ENCODE data around the gene CACNA1C.

Gene CACNA1C

GRCh38 chr12:2183556-2184541, 131.1 kb downstream of the CACNA1C start:
- Histone ChIP-seq H3K9me3 (ENCODE audit: control extremely low read depth in 1 of 5, control insufficient read depth in 4 of 5, insufficient read depth in 2 of 5, low read depth in 1 of 5, low read length in 4 of 5) (no peaks in the 10 kb centered on the region), H3K4me1 (ENCODE audit: control extremely low read depth in 1 of 4, control insufficient read depth in 4 of 4, insufficient read depth in 4 of 4, low read length in 3 of 4) (peaks cover 0 to 49% (median 30%) of the 10 kb centered on the region in 4 experiments), H3K4me3 (ENCODE audit: control insufficient read depth in 1 of 7, extremely low read depth in 1 of 7, insufficient read depth in 4 of 7, low read depth in 2 of 7, low read length in 6 of 7) (no peak overlapping the region), H3K36me3 (ENCODE audit: control insufficient read depth in 4 of 4, insufficient read depth in 4 of 4, low read length in 3 of 4) (no peaks in the 10 kb centered on the region), H3K27ac (ENCODE audit: insufficient read depth in 1 of 2, low read depth in 1 of 2, low read length in 2 of 2, poor library complexity in 1 of 2, severe bottlenecking in 2 of 2) (no peak overlapping the region), H3K27me3 (replicated peaks in 2 of 5; ENCODE audit: control insufficient read depth in 4 of 5, insufficient read depth in 5 of 5, low read length in 4 of 5) (no peaks in the 10 kb centered on the region)
- ChIA-PET POLR2A (no interaction called here), CTCF (interaction anchor here (0.6 to 0.9 kb wide), 3 partner anchors 66 to 211 kb away, joined by 3 read pairs; no protein-coding TSS in a partner anchor)
- 77% methylated on average over 14 of the region's 23 CpGs for WGBS (ENCODE audit: insufficient coverage)
- peak; percentile 33 to 58 (median 53) for DNase-seq

DNA sequence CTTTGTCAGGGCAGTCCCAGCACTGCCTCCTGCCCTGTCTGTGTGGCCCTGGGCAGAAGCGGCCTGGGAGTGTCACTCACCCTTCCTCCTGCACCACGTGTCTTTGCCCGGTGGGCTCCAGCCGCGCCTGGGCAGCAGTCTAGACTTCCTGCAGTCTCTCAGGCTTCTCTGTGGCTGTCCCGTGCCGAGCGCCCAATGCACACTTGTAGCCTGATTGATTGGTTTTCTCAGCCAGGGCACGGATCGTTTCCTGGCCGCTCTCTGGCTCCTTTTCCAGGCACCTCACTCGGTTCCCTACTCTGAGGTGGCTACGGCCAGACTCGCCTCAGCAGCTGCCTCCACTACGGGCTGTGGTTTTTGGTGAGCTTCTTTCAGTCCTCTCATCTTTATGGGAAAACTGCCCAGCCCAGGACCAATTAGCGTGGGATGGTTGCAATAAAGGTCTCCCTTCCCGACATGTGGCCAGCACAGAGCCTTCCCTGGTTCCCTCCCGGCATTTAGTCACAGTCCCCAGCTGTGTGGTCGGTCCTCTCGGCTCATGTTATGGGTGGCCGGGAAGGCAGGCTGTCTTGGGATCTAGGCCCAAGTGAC, 133.1 kb downstream of the CACNA1C start:
- H3K27ac ChIP-seq (ENCODE audit: insufficient read depth in 1 of 2, low read depth in 1 of 2, low read length in 2 of 2, poor library complexity in 1 of 2, severe bottlenecking in 2 of 2), result no peak overlapping the region
- ChIA-PET POLR2A (no interaction called here), CTCF (interaction anchor here (1.3 kb wide), 2 partner anchors 12 to 13 kb away, joined by 4 read pairs; no protein-coding TSS in a partner anchor)
- peaks cover 0 to 47% (median 30%) of the 10 kb centered on the region in 4 experiments for H3K4me1 ChIP-seq (ENCODE audit: control extremely low read depth in 1 of 4, control insufficient read depth in 4 of 4, insufficient read depth in 4 of 4, low read length in 3 of 4)
- no peaks in the 10 kb centered on the region for H3K36me3 ChIP-seq (ENCODE audit: control insufficient read depth in 4 of 4, insufficient read depth in 4 of 4, low read length in 3 of 4)
- H3K27me3 ChIP-seq (replicated peaks in 2 of 5; ENCODE audit: control insufficient read depth in 4 of 5, insufficient read depth in 5 of 5, low read length in 4 of 5), result no peaks in the 10 kb centered on the region
- WGBS (ENCODE audit: insufficient coverage), result 97% methylated on average over 21 of the region's 21 CpGs
- no peaks in the 10 kb centered on the region for H3K9me3 ChIP-seq (ENCODE audit: control extremely low read depth in 1 of 5, control insufficient read depth in 4 of 5, insufficient read depth in 2 of 5, low read depth in 1 of 5, low read length in 4 of 5)
- no peak overlapping the region for H3K4me3 ChIP-seq (ENCODE audit: control insufficient read depth in 1 of 7, extremely low read depth in 1 of 7, insufficient read depth in 4 of 7, low read depth in 2 of 7, low read length in 6 of 7)
- no peak for DNase-seq

GRCh38 chr12:2187195-2187945, 134.6 kb downstream of the CACNA1C start:
- no peak overlapping the region for H3K27ac ChIP-seq (ENCODE audit: insufficient read depth in 1 of 2, low read depth in 1 of 2, low read length in 2 of 2, poor library complexity in 1 of 2, severe bottlenecking in 2 of 2)
- no peaks in the 10 kb centered on the region for H3K36me3 ChIP-seq (ENCODE audit: control insufficient read depth in 4 of 4, insufficient read depth in 4 of 4, low read length in 3 of 4)
- CTCF ChIA-PET, result interaction anchor here (1.3 kb wide), 1 partner anchor 13 kb away, joined by 4 read pairs; no protein-coding TSS in a partner anchor
- H3K4me3 ChIP-seq (ENCODE audit: control insufficient read depth in 1 of 7, extremely low read depth in 1 of 7, insufficient read depth in 4 of 7, low read depth in 2 of 7, low read length in 6 of 7), result no peak overlapping the region
- H3K9me3 ChIP-seq (ENCODE audit: control extremely low read depth in 1 of 5, control insufficient read depth in 4 of 5, insufficient read depth in 2 of 5, low read depth in 1 of 5, low read length in 4 of 5), result no peaks in the 10 kb centered on the region
- DNase-seq, result peak; percentile 14 to 57 (median 42)
- POLR2A ChIA-PET, result no interaction called here
- WGBS (ENCODE audit: insufficient coverage), result 70% methylated on average over 15 of the region's 15 CpGs
- H3K4me1 ChIP-seq (ENCODE audit: control extremely low read depth in 1 of 4, control insufficient read depth in 4 of 4, insufficient read depth in 4 of 4, low read length in 3 of 4), result peaks cover 0 to 41% (median 30%) of the 10 kb centered on the region in 4 experiments
- no peaks in the 10 kb centered on the region for H3K27me3 ChIP-seq (replicated peaks in 2 of 5; ENCODE audit: control insufficient read depth in 4 of 5, insufficient read depth in 5 of 5, low read length in 4 of 5)

DNA sequence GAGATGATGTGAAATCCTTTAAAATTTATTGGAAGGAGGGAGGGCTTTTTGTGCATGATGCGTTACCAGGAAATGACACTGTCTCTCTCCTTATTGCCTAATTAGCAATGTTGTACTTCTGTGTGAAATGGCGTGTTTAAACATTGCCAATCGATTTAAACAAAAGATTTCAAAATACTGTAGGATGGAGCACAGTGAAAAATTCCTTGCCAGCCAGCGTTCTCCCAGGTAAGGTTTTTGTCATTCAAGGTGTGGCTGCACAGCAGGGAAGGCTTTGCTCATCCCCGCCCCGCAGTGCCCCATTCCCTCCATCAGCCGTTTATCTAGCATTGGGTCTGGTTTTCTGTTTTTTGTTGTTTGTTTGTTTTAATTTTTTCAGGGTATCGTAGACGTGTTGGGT, 137.3 kb downstream of the CACNA1C start:
- peaks cover 0 to 25% (median 18%) of the 10 kb centered on the region in 4 experiments for H3K4me1 ChIP-seq (ENCODE audit: control extremely low read depth in 1 of 4, control insufficient read depth in 4 of 4, insufficient read depth in 4 of 4, low read length in 3 of 4)
- H3K27ac ChIP-seq (ENCODE audit: insufficient read depth in 1 of 2, low read depth in 1 of 2, low read length in 2 of 2, poor library complexity in 1 of 2, severe bottlenecking in 2 of 2), result no peak overlapping the region
- no peaks in the 10 kb centered on the region for H3K36me3 ChIP-seq (ENCODE audit: control insufficient read depth in 4 of 4, insufficient read depth in 4 of 4, low read length in 3 of 4)
- no peak for DNase-seq
- no peak overlapping the region for H3K4me3 ChIP-seq (ENCODE audit: control insufficient read depth in 1 of 7, extremely low read depth in 1 of 7, insufficient read depth in 4 of 7, low read depth in 2 of 7, low read length in 6 of 7)
- no peaks in the 10 kb centered on the region for H3K9me3 ChIP-seq (ENCODE audit: control extremely low read depth in 1 of 5, control insufficient read depth in 4 of 5, insufficient read depth in 2 of 5, low read depth in 1 of 5, low read length in 4 of 5)
- ChIA-PET POLR2A (no interaction called here), CTCF (no interaction called here)
- 100% methylated on average over 1 of the region's 9 CpGs for WGBS (ENCODE audit: insufficient coverage)
- no peaks in the 10 kb centered on the region for H3K27me3 ChIP-seq (replicated peaks in 2 of 5; ENCODE audit: control insufficient read depth in 4 of 5, insufficient read depth in 5 of 5, low read length in 4 of 5)

DNA sequence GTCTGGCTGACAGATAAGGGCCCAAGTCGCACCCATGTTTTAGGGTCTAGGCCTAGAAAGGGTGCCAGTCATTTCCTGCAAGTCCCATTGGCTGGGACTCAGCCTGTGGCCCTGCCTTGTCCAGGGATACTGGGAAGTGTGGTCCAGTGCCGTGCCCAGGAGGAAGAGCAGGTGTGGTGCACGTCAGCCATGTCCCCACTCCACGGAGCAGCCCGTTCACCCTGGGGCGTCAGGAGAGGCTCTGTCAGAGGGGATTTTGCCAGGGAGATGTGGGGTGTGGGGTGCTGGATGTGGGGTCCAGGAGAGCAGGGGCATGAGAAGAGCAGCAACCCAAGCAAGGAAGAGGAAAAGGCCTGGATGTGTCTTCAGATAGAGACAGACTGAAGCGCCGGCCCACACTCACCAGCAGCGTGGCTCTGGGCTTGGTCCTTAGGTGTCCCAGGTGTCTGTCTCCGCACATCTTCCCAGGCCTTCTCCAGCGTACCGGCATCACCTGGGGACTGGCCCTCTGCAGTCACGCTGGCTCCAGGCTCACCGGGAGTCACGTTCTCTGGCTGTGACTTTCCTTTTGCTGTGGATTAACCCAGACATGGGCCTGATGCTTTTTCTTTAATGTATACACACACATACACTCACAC, 138.2 kb downstream of the CACNA1C start:
- H3K9me3 ChIP-seq (ENCODE audit: control extremely low read depth in 1 of 5, control insufficient read depth in 4 of 5, insufficient read depth in 2 of 5, low read depth in 1 of 5, low read length in 4 of 5), result no peaks in the 10 kb centered on the region
- no peak overlapping the region for H3K4me3 ChIP-seq (ENCODE audit: control insufficient read depth in 1 of 7, extremely low read depth in 1 of 7, insufficient read depth in 4 of 7, low read depth in 2 of 7, low read length in 6 of 7)
- CTCF ChIA-PET, result no interaction called here
- H3K36me3 ChIP-seq (ENCODE audit: control insufficient read depth in 4 of 4, insufficient read depth in 4 of 4, low read length in 3 of 4), result no peaks in the 10 kb centered on the region
- no peaks in the 10 kb centered on the region for H3K27me3 ChIP-seq (replicated peaks in 2 of 5; ENCODE audit: control insufficient read depth in 4 of 5, insufficient read depth in 5 of 5, low read length in 4 of 5)
- 99% methylated on average over 13 of the region's 15 CpGs for WGBS (ENCODE audit: insufficient coverage)
- DNase-seq, result no peak
- peaks cover 0 to 22% (median 17%) of the 10 kb centered on the region in 4 experiments for H3K4me1 ChIP-seq (ENCODE audit: control extremely low read depth in 1 of 4, control insufficient read depth in 4 of 4, insufficient read depth in 4 of 4, low read length in 3 of 4)
- POLR2A ChIA-PET, result no interaction called here
- no peak overlapping the region for H3K27ac ChIP-seq (ENCODE audit: insufficient read depth in 1 of 2, low read depth in 1 of 2, low read length in 2 of 2, poor library complexity in 1 of 2, severe bottlenecking in 2 of 2)

DNA sequence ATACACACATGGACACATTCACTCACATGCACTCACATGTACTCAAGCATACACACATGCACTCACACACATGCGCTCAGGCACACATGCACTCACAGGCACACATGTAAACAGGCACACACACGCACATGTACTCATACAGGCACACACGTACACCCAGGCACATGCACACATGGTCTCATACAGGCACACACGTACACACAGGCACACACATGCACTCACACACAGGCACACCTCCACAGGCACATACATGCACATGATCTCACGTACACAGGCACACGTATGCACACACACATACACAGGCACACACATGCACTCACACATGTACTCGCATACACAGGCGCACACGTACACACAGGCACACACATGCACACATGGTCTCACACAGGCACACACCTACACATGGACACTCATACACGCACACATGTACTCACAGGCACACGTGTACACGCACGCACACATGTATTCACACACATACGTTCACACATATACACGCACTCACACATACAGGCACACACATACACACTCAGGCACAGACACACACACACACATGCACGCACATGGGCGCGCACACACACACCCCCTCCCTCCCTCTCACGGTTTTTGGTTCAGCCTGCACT, 138.9 kb downstream of the CACNA1C start:
- WGBS (ENCODE audit: insufficient coverage), result 97% methylated on average over 13 of the region's 19 CpGs
- no peaks in the 10 kb centered on the region for H3K27me3 ChIP-seq (replicated peaks in 2 of 5; ENCODE audit: control insufficient read depth in 4 of 5, insufficient read depth in 5 of 5, low read length in 4 of 5)

More for the DNA sequence above, 138.9 kb downstream of the CACNA1C start:
- no peak for DNase-seq
- POLR2A ChIA-PET, result no interaction called here
- H3K36me3 ChIP-seq (ENCODE audit: control insufficient read depth in 4 of 4, insufficient read depth in 4 of 4, low read length in 3 of 4), result no peaks in the 10 kb centered on the region
- no peaks in the 10 kb centered on the region for H3K9me3 ChIP-seq (ENCODE audit: control extremely low read depth in 1 of 5, control insufficient read depth in 4 of 5, insufficient read depth in 2 of 5, low read depth in 1 of 5, low read length in 4 of 5)
- no peak overlapping the region for H3K27ac ChIP-seq (ENCODE audit: insufficient read depth in 1 of 2, low read depth in 1 of 2, low read length in 2 of 2, poor library complexity in 1 of 2, severe bottlenecking in 2 of 2)
- CTCF ChIA-PET, result no interaction called here
- H3K4me3 ChIP-seq (ENCODE audit: control insufficient read depth in 1 of 7, extremely low read depth in 1 of 7, insufficient read depth in 4 of 7, low read depth in 2 of 7, low read length in 6 of 7), result no peak overlapping the region
- peaks cover 0 to 16% (median 13%) of the 10 kb centered on the region in 4 experiments for H3K4me1 ChIP-seq (ENCODE audit: control extremely low read depth in 1 of 4, control insufficient read depth in 4 of 4, insufficient read depth in 4 of 4, low read length in 3 of 4)

All from common myeloid progenitor, CD34-positive (primary cell).